BLaER1 treated with 17β-estradiol and CSF1 and Interleukin-3, amounts not matched to agents 10 nM and 100 nM (cell line): ENCODE measurements around the gene BORCS8.
A peak's percentile ranks its signal among the peaks of the same experiment; 100 is the strongest.
"Not testable (repeated sequence)": the region's sequence is repeated elsewhere in the genome, so short reads cannot be mapped to it uniquely, and the experiment has no call there.

Experiments
- H3K27ac ChIP-seq, 11 experiments: shearing (Covaris generic); formaldehyde crosslinking; 2 replicates each; pipeline ENCODE4 v1.8.1; 2022
- H3K27me3 ChIP-seq, 11 experiments: shearing (Covaris generic); formaldehyde crosslinking; 2 replicates each; pipeline ENCODE4 v1.8.1; 2022
- H3K36me3 ChIP-seq, 11 experiments: shearing (Covaris generic); formaldehyde crosslinking; 2 replicates each; pipeline ENCODE4 v1.8.1; 2022
- H3K4me1 ChIP-seq, 10 experiments: shearing (Covaris generic); formaldehyde crosslinking; 2 replicates each; pipeline ENCODE4 v1.8.1; 2022
- H3K4me2 ChIP-seq, 11 experiments: shearing (Covaris generic); formaldehyde crosslinking; 2 replicates each; pipeline ENCODE4 v1.8.1; 2022
- H3K4me3 ChIP-seq, 10 experiments: shearing (Covaris generic); formaldehyde crosslinking; 2 replicates each; pipeline ENCODE4 v1.8.1; 2022
- H3K9ac ChIP-seq, 11 experiments: shearing (Covaris generic); formaldehyde crosslinking; 2 replicates each; pipeline ENCODE4 v1.8.1; 2022
- H3K9me3 ChIP-seq, 11 experiments: shearing (Covaris generic); formaldehyde crosslinking; replicated peaks in 1 of 11; 2 replicates each; pipeline ENCODE4 v1.8.1; 2022
- H4K20me1 ChIP-seq, 11 experiments: shearing (Covaris generic); formaldehyde crosslinking; 2 replicates each; pipeline ENCODE4 v1.8.1; 2022
- Cebpa-rat ChIP-seq, 11 experiments: shearing (Covaris generic); IDR thresholded peaks; 2 replicates each; pipeline ENCODE4 v1.8.1; 2022

The BORCS8 gene

GRCh38 chr19:19229701-19230100, 37.7 kb upstream of the BORCS8 start:
- H4K20me1 ChIP-seq, result peaks cover 0 to 8% (median 0%) of the 10 kb centered on the region in 11 experiments; a peak in 2 of 22 replicates
- no peaks in the 10 kb centered on the region for H3K36me3 ChIP-seq
- H3K9me3 ChIP-seq, result peaks cover 14 to 19% (median 16%) of the 10 kb centered on the region in 11 experiments
- no peak overlapping the region for H3K9ac ChIP-seq
- no peak overlapping the region for H3K4me3 ChIP-seq
- no peak overlapping the region for H3K27ac ChIP-seq
- H3K4me1 ChIP-seq, result peaks cover 0 to 10% (median 9%) of the 10 kb centered on the region in 10 experiments; a peak in 11 of 20 replicates
- H3K27me3 ChIP-seq, result peaks cover 0 to 12% (median 10%) of the 10 kb centered on the region in 11 experiments; a peak in 19 of 22 replicates
- no peak overlapping the region for H3K4me2 ChIP-seq
- TF ChIP-seq Cebpa-rat (IDR thresholded peaks at IDR 0.05), result no peak

- no peak overlapping the region for H3K4me2 ChIP-seq
- H3K4me1 ChIP-seq, result peaks cover 0 to 12% (median 9%) of the 10 kb centered on the region in 10 experiments; a peak in 11 of 20 replicates
- H3K9ac ChIP-seq, result no peak overlapping the region
- H3K36me3 ChIP-seq, result no peaks in the 10 kb centered on the region
- H3K9me3 ChIP-seq, result no peaks in the 10 kb centered on the region
- H3K27me3 ChIP-seq, result peaks cover 0 to 22% (median 20%) of the 10 kb centered on the region in 11 experiments; a peak in 20 of 22 replicates
- H3K27ac ChIP-seq, result no peak overlapping the region
- TF ChIP-seq Cebpa-rat (IDR thresholded peaks at IDR 0.05), result no peak
- H3K4me3 ChIP-seq, result no peak overlapping the region
- peaks cover 0 to 8% (median 0%) of the 10 kb centered on the region in 11 experiments; a peak in 3 of 22 replicates for H4K20me1 ChIP-seq
These were observed 35.3 kb upstream of the BORCS8 start for GRCh38 chr19:19227217-19227616.

DNA sequence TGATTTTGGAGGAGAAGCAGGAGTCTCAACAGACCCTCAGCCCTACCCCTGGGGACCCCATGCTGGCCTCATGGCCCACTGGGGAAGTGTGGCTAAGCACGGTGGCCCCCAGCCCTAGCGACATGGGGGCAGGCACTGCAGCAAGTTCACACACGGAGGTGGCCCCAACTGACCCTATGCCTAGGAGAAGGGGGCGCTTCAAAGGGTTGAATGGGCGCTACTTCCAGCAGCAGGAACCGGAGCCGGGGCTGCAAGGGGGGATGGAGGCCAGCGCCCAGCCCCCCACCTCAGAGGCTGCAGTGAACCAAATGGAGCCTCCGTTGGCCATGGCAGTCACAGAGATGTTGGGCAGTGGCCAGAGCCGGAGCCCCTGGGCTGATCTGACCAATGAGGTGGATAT, 34.7 kb upstream of the BORCS8 start:
- Histone ChIP-seq H3K27ac (no peak overlapping the region), H3K4me2 (no peak overlapping the region), H3K4me1 (peaks cover 0 to 12% (median 9%) of the 10 kb centered on the region in 10 experiments; a peak in 11 of 20 replicates), H3K4me3 (no peak overlapping the region), H3K9me3 (no peaks in the 10 kb centered on the region), H3K27me3 (peaks cover 0 to 22% (median 20%) of the 10 kb centered on the region in 11 experiments; a peak in 20 of 22 replicates), H4K20me1 (peaks cover 0 to 8% (median 0%) of the 10 kb centered on the region in 11 experiments; a peak in 3 of 22 replicates), H3K36me3 (no peaks in the 10 kb centered on the region), H3K9ac (no peak overlapping the region)
- TF ChIP-seq Cebpa-rat (IDR thresholded peaks at IDR 0.05), result no peak

DNA sequence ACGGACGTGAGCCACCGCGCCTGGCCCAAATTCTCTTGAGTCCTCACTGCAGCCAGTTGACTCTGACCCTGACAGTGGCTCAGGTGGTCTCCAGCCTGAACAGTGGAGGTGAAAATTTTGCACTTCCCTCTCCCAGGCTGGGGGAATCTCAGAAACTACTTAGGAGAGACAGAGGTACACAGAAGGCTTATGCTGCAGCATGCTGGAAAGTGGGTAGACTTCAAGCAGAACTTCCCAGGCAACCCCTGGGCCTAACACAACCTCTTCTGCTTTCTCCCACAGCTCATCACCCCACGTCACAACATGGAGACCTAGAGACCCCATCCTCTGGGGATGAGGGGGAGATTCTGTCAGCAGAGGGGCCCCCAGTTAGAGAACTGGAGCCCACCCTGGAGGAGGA, 34.3 kb upstream of the BORCS8 start:
- Histone ChIP-seq H3K27me3 (peaks cover 0 to 22% (median 20%) of the 10 kb centered on the region in 11 experiments; a peak in 20 of 22 replicates), H3K9me3 (no peaks in the 10 kb centered on the region)
- TF ChIP-seq Cebpa-rat (IDR thresholded peaks at IDR 0.05), result no peak

DNA sequence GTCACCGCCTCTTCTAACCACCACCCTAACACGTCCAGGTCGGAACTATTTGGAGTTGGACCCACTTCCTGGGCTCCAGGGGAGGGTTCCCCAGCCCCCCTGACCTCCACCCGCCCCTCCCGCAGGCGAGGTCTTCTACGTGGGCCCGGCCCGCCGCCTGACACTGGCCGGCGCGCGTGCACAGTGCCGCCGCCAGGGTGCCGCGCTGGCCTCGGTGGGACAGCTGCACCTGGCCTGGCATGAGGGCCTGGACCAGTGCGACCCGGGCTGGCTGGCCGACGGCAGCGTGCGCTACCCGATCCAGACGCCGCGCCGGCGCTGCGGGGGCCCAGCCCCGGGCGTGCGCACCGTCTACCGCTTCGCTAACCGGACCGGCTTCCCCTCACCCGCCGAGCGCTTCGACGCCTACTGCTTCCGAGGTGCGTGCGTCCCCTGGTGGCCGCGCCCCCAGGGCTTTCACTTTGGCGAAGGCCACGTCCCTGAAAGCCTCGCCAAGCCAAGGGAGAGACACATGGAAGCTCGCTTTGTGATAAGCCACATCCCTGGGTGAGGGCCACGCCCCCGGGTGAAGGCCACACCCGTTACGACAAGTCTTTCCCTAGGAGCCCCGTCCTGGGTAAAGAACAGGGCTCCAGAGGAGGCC, 33.0 kb upstream of the BORCS8 start:
- Histone ChIP-seq H3K4me1 (peaks cover 0 to 12% (median 9%) of the 10 kb centered on the region in 10 experiments; a peak in 11 of 20 replicates), H3K4me2 (peak overlapping the region; percentile 66 to 90 (median 78)), H3K27ac (no peak overlapping the region), H3K9ac (peak overlapping the region in 6 of 11 experiments; percentile 20 to 33 (median 28); a peak in 7 of 22 replicates), H3K9me3 (no peaks in the 10 kb centered on the region), H3K36me3 (no peaks in the 10 kb centered on the region), H3K27me3 (peaks cover 0 to 22% (median 20%) of the 10 kb centered on the region in 11 experiments; a peak in 20 of 22 replicates), H3K4me3 (peak overlapping the region in 8 of 10 experiments; percentile 33 to 59 (median 45); a peak in 14 of 20 replicates), H4K20me1 (peaks cover 0 to 8% (median 0%) of the 10 kb centered on the region in 11 experiments; a peak in 3 of 22 replicates)
- no peak for TF ChIP-seq Cebpa-rat (IDR thresholded peaks at IDR 0.05)

More for the DNA sequence above, 34.3 kb upstream of the BORCS8 start:
- Histone ChIP-seq H4K20me1 (peaks cover 0 to 8% (median 0%) of the 10 kb centered on the region in 11 experiments; a peak in 3 of 22 replicates), H3K4me1 (peaks cover 0 to 12% (median 9%) of the 10 kb centered on the region in 10 experiments; a peak in 11 of 20 replicates), H3K4me3 (no peak overlapping the region), H3K9ac (no peak overlapping the region), H3K36me3 (no peaks in the 10 kb centered on the region), H3K27ac (no peak overlapping the region), H3K4me2 (no peak overlapping the region)

- H3K9ac ChIP-seq, result peak overlapping the region in 2 of 11 experiments; percentile 26 to 27; a peak in 1 of 22 replicates
- H3K4me1 ChIP-seq, result peaks cover 0 to 12% (median 9%) of the 10 kb centered on the region in 10 experiments; a peak in 11 of 20 replicates
- peak overlapping the region in 2 of 10 experiments; percentile 51 to 59; a peak in 4 of 20 replicates for H3K4me3 ChIP-seq
- H3K9me3 ChIP-seq, result no peaks in the 10 kb centered on the region
- H3K27ac ChIP-seq, result no peak overlapping the region
- peaks cover 0 to 22% (median 20%) of the 10 kb centered on the region in 11 experiments; a peak in 20 of 22 replicates for H3K27me3 ChIP-seq
- no peak for TF ChIP-seq Cebpa-rat (IDR thresholded peaks at IDR 0.05)
- no peaks in the 10 kb centered on the region for H3K36me3 ChIP-seq
- peaks cover 0 to 8% (median 0%) of the 10 kb centered on the region in 11 experiments; a peak in 3 of 22 replicates for H4K20me1 ChIP-seq
- peak overlapping the region; percentile 66 to 90 (median 78); a peak in 17 of 22 replicates for H3K4me2 ChIP-seq
These were observed 32.3 kb upstream of the BORCS8 start for GRCh38 chr19:19224150-19224851.

DNA sequence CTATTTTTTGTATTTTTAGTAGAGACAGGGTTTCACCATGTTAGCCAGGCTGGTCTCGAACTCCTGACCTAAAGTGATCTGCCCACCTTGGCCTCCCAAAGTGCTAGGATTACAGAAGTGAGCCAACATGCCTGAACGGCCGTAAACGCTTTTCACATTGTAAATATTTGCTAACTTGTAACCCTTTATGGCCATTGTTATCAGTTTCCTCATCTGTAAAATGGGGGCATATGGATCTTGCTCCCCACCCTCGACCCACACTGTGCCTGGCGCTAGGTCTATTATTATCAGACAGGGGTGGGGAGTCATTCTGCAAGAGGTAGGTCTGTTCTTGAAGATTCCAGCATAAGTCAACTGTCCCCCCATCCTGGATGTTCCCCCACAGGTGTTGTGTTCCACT, 31.7 kb upstream of the BORCS8 start:
- Histone ChIP-seq H3K27ac (no peak overlapping the region), H3K9ac (no peak overlapping the region), H3K4me1 (peaks cover 0 to 12% (median 9%) of the 10 kb centered on the region in 10 experiments; a peak in 11 of 20 replicates), H3K9me3 (no peaks in the 10 kb centered on the region), H3K27me3 (peaks cover 0 to 22% (median 20%) of the 10 kb centered on the region in 11 experiments; a peak in 20 of 22 replicates), H4K20me1 (peaks cover 0 to 8% (median 0%) of the 10 kb centered on the region in 11 experiments; a peak in 3 of 22 replicates), H3K4me3 (no peak overlapping the region), H3K4me2 (no peak overlapping the region), H3K36me3 (no peaks in the 10 kb centered on the region)
- TF ChIP-seq Cebpa-rat (IDR thresholded peaks at IDR 0.05), result no peak

- no peak for TF ChIP-seq Cebpa-rat (IDR thresholded peaks at IDR 0.05)
- no peak overlapping the region for H3K9ac ChIP-seq
- peaks cover 0 to 8% (median 0%) of the 10 kb centered on the region in 11 experiments; a peak in 3 of 22 replicates for H4K20me1 ChIP-seq
- no peak overlapping the region for H3K27ac ChIP-seq
- H3K4me2 ChIP-seq, result no peak overlapping the region
- no peaks in the 10 kb centered on the region for H3K9me3 ChIP-seq
- H3K27me3 ChIP-seq, result peaks cover 0 to 22% (median 20%) of the 10 kb centered on the region in 11 experiments; a peak in 20 of 22 replicates
- no peaks in the 10 kb centered on the region for H3K36me3 ChIP-seq
- H3K4me3 ChIP-seq, result no peak overlapping the region
- peaks cover 0 to 12% (median 9%) of the 10 kb centered on the region in 10 experiments; a peak in 11 of 20 replicates for H3K4me1 ChIP-seq
These were observed 31.1 kb upstream of the BORCS8 start for GRCh38 chr19:19223060-19223459.

DNA sequence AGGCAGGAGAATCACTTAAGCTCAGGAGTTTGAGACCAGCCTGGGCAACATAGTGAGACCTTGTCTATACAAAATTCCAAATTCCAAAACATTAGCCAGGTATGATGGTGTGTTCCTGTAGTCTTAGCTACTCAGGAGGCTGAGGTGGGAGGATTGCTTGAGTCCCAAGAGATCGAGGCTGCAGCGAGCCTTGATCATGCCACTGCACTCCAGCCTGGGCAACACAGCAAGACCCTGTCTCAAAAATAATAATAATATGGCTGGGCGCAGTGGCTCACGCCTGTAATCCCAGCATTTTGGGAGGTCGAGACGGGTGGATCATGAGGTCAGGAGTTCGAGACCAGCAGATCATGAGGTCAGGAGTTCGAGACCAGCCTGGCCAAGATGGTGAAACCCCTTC, 29.0 kb upstream of the BORCS8 start:
- H3K4me3 ChIP-seq, H3K9ac ChIP-seq, H3K36me3 ChIP-seq, H3K9me3 ChIP-seq, H3K4me2 ChIP-seq, H4K20me1 ChIP-seq, H3K27ac ChIP-seq: not testable (repeated sequence)
- Histone ChIP-seq H3K4me1 (peaks cover 0 to 12% (median 9%) of the 10 kb centered on the region in 10 experiments; a peak in 11 of 20 replicates), H3K27me3 (peaks cover 0 to 22% (median 20%) of the 10 kb centered on the region in 11 experiments; a peak in 20 of 22 replicates)
